OCI-LY1 (cell line): ENCODE results near the gene CCR7.

Experiments
- H2AFZ ChIP-seq: fragments of 200-600 bp; sonication (generic), shearing (Covaris generic); 2 replicates; pipeline ENCODE4 v1.6.0; 2014; ENCODE audit warnings: antibody characterized with exemption, mild to moderate bottlenecking, low read length
- H3F3A ChIP-seq: fragments of 200-600 bp; sonication (generic), shearing (Covaris generic); 2 replicates; pipeline ENCODE4 v1.6.0; 2014; ENCODE audit warnings: mild to moderate bottlenecking, antibody characterized with exemption, low read length, moderate library complexity; ENCODE audit not compliant: insufficient read depth
- H3K27ac ChIP-seq: fragments of 200-600 bp; sonication (generic); 2 replicates; pipeline ENCODE4 v1.5.1; 2014; ENCODE audit warnings: low read length, mixed run types, mild to moderate bottlenecking, low read depth; ENCODE audit not compliant: poor library complexity, severe bottlenecking
- H3K27me3 ChIP-seq: fragments of 200-600 bp; sonication (generic); 2 replicates; pipeline ENCODE4 v1.6.0; 2014; ENCODE audit warnings: antibody characterized with exemption, mild to moderate bottlenecking, low read length, moderate library complexity; ENCODE audit not compliant: insufficient read depth
- H3K36me3 ChIP-seq: fragments of 200-600 bp; sonication (generic); 2 replicates; pipeline ENCODE4 v1.6.1; 2014; ENCODE audit warnings: mild to moderate bottlenecking, antibody characterized with exemption, low read length, moderate library complexity, mixed read lengths; ENCODE audit not compliant: insufficient read depth
- H3K4me1 ChIP-seq: fragments of 200-600 bp; sonication (generic); 2 replicates; pipeline ENCODE4 v1.5.1; 2014; ENCODE audit warnings: mild to moderate bottlenecking, low read length, moderate library complexity; ENCODE audit not compliant: insufficient read depth, severe bottlenecking
- H3K4me2 ChIP-seq: fragments of 200-600 bp; sonication (generic), shearing (Covaris generic); 2 replicates; pipeline ENCODE4 v1.6.1; 2014; ENCODE audit warnings: low read length
- H3K4me3 ChIP-seq: fragments of 200-600 bp; sonication (generic); 2 replicates; pipeline ENCODE4 v1.5.1; 2014; ENCODE audit warnings: low read length, low read depth, mild to moderate bottlenecking, mixed read lengths; ENCODE audit not compliant: poor library complexity, severe bottlenecking
- H3K79me2 ChIP-seq: fragments of 200-600 bp; shearing (Covaris generic); 2 replicates; pipeline ENCODE4 v1.6.1; 2016; ENCODE audit warnings: mixed run types, low read length, mixed read lengths; ENCODE audit not compliant: insufficient read depth
- H3K9ac ChIP-seq: fragments of 200-600 bp; sonication (generic), shearing (Covaris generic); 2 replicates; pipeline ENCODE4 v1.6.1; 2014; ENCODE audit warnings: mild to moderate bottlenecking, low read length, mixed read lengths
- H3K9me2 ChIP-seq: fragments of 200-600 bp; sonication (generic), shearing (Covaris generic); 2 replicates; pipeline ENCODE4 v1.6.1; 2014; ENCODE audit warnings: low read depth, mild to moderate bottlenecking, low read length, mixed read lengths
- H3K9me3 ChIP-seq: fragments of 200-600 bp; shearing (Covaris generic); 2 replicates; pipeline ENCODE4 v1.6.1; 2014; ENCODE audit warnings: low read length, mixed read lengths
- H4K20me1 ChIP-seq: fragments of 200-600 bp; sonication (generic), shearing (Covaris generic); 2 replicates; pipeline ENCODE4 v1.6.0; 2016; ENCODE audit warnings: mild to moderate bottlenecking, low read length; ENCODE audit not compliant: insufficient read depth
- EZH2 ChIP-seq: fragments of 200-600 bp; sonication (generic), shearing (Covaris generic); IDR thresholded peaks from 2 replicates; pipeline ENCODE4 v1.8.0; 2017; ENCODE audit warnings: borderline replicate concordance, mixed run types, mild to moderate bottlenecking, antibody characterized with exemption, low read length, moderate library complexity, mixed read lengths
- TF ChIP-seq, protein P1 (sequence below): fragments of 200-600 bp; sonication (generic), shearing (Covaris generic); IDR thresholded peaks from 2 replicates; pipeline ENCODE4 v1.5.1; 2017; ENCODE audit warnings: mild to moderate bottlenecking, antibody characterized with exemption, low read length, moderate library complexity, mixed read lengths

Gene CCR7

DNA sequence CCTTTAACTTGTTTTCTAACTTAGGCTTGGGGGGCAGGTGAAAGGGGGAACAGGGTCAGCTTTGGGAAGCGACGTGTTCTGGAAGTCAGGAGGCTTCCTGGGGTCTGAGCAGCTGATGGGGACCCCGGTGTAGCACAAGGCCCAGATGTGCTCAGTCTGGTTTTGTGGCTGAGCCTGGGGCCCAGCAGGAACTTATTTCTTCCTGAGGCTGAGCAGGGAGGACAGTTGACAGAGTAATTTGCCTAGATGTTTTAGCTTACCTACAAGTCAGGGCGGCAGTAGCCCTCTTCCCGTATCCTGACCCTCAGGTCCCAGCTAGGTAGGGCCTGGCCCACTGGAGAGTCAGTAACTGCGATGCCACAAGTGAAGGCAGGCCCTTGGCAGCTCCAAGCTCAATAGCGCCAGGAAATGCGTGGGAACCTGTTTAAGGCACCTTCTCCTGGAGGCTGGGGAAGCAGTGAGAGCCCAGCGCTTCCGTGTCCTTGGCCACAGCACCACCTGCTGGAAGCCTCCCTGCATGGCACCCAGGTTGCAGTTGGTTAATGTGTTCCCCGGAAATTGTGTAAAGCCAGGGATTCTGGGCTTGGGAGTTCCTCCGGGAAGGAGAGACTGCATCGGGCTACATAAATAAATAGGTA is 5.2 kb downstream of the CCR7 start:
- H3K4me1 ChIP-seq, result peaks cover 38% of the 10 kb centered on the region
- no peak overlapping the region for H2AFZ ChIP-seq
- no peaks in the 10 kb centered on the region for H4K20me1 ChIP-seq
- H3K9me2 ChIP-seq, result no peaks in the 10 kb centered on the region
- no peaks in the 10 kb centered on the region for H3K9me3 ChIP-seq
- H3K27me3 ChIP-seq, result peaks cover 5% of the 10 kb centered on the region; the same call in 1 of the 2 replicates
- no peaks in the 10 kb centered on the region for H3K79me2 ChIP-seq
- no peaks in the 10 kb centered on the region for H3F3A ChIP-seq
- H3K4me3 ChIP-seq, result peak overlapping the region; percentile 40
- peak overlapping the region; percentile 82 for H3K4me2 ChIP-seq
- peak overlapping the region; percentile 24 for H3K27ac ChIP-seq
- TF ChIP-seq, protein P1, sequence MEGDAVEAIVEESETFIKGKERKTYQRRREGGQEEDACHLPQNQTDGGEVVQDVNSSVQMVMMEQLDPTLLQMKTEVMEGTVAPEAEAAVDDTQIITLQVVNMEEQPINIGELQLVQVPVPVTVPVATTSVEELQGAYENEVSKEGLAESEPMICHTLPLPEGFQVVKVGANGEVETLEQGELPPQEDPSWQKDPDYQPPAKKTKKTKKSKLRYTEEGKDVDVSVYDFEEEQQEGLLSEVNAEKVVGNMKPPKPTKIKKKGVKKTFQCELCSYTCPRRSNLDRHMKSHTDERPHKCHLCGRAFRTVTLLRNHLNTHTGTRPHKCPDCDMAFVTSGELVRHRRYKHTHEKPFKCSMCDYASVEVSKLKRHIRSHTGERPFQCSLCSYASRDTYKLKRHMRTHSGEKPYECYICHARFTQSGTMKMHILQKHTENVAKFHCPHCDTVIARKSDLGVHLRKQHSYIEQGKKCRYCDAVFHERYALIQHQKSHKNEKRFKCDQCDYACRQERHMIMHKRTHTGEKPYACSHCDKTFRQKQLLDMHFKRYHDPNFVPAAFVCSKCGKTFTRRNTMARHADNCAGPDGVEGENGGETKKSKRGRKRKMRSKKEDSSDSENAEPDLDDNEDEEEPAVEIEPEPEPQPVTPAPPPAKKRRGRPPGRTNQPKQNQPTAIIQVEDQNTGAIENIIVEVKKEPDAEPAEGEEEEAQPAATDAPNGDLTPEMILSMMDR, result peak; percentile 99
- no peak for TF ChIP-seq EZH2
- no peaks in the 10 kb centered on the region for H3K36me3 ChIP-seq
- peak overlapping the region; percentile 35; the same call in 1 of the 2 replicates for H3K9ac ChIP-seq

- Histone ChIP-seq H2AFZ (no peak overlapping the region), H3K9ac (no peak overlapping the region), H3K4me1 (peaks cover 36% of the 10 kb centered on the region), H3K4me3 (no peak overlapping the region), H3K9me2 (no peaks in the 10 kb centered on the region), H3F3A (no peaks in the 10 kb centered on the region), H3K9me3 (no peaks in the 10 kb centered on the region), H3K4me2 (peak overlapping the region; percentile 82; the same call in 1 of the 2 replicates), H3K36me3 (no peaks in the 10 kb centered on the region), H3K27ac (no peak overlapping the region), H4K20me1 (no peaks in the 10 kb centered on the region), H3K79me2 (no peaks in the 10 kb centered on the region), H3K27me3 (peaks cover 4% of the 10 kb centered on the region; the same call in 1 of the 2 replicates)
- TF ChIP-seq, protein P1, result no peak
- no peak for TF ChIP-seq EZH2
These were observed 5.7 kb downstream of the CCR7 start for GRCh38 chr17:40559564-40559916.

- Histone ChIP-seq H3K79me2 (no peaks in the 10 kb centered on the region), H3K4me2 (no peak overlapping the region), H3K27ac (no peak overlapping the region), H3K36me3 (no peaks in the 10 kb centered on the region), H3K4me1 (peaks cover 38% of the 10 kb centered on the region), H3K4me3 (no peak overlapping the region), H3K27me3 (no peaks in the 10 kb centered on the region), H3F3A (no peaks in the 10 kb centered on the region), H3K9ac (no peak overlapping the region), H3K9me2 (no peaks in the 10 kb centered on the region), H4K20me1 (no peaks in the 10 kb centered on the region), H3K9me3 (no peaks in the 10 kb centered on the region), H2AFZ (no peak overlapping the region)
- TF ChIP-seq, protein P1, result no peak
- TF ChIP-seq EZH2, result no peak
These were observed 6.2 kb downstream of the CCR7 start for GRCh38 chr17:40558890-40559563.
